ENCODE data around the gene THAP10. TPM values are rescaled to one million over a fixed set of nuclear protein-coding genes. Genes with fewer than 3 reads are reported as not detected.

Gene THAP10
- total RNA-seq, 1 donor from 2014 or later = 1.6 TPM

GRCh38 chr15:70835841-70836240, 56.4 kb downstream of the THAP10 start:
- Histone ChIP-seq H3K9ac (ENCODE audit: low read length) (no peak overlapping the region), H3K36me3 (ENCODE audit: insufficient read depth, low read length) (peaks cover 27% of the 10 kb centered on the region), H3K79me2 (ENCODE audit: insufficient read depth, low read length) (peaks cover 6% of the 10 kb centered on the region), H3K27ac (ENCODE audit: low read depth, low read length) (no peak overlapping the region), H3K4me1 (ENCODE audit: insufficient read depth, low read length) (peaks cover 13% of the 10 kb centered on the region), H3K4me2 (ENCODE audit: low read length) (no peak overlapping the region), H4K20me1 (ENCODE audit: insufficient read depth, low read length) (peaks cover 8% of the 10 kb centered on the region), H3K4me3 (ENCODE audit: insufficient read depth, low read depth, low read length) (no peak overlapping the region), H3K27me3 (ENCODE audit: insufficient read depth, low read length) (no peaks in the 10 kb centered on the region), H3K9me3 (ENCODE audit: insufficient read depth, low read depth, low read length) (no peaks in the 10 kb centered on the region), H2AFZ (ENCODE audit: low read depth, low read length) (no peak overlapping the region)
- H3K4me3 Mint-ChIP-seq (ENCODE audit: unreplicated experiment) = no peak overlapping the region
- DNase-seq (ENCODE audit: low read depth) = no peak
- TF ChIP-seq EZH2 (IDR thresholded peaks at IDR 0.05; ENCODE audit: insufficient read depth, low read length) (no peak), CTCF (IDR thresholded peaks at IDR 0.05; ENCODE audit: insufficient read depth, low read depth, low read length) (no peak)
- H3K27me3 Mint-ChIP-seq (ENCODE audit: low read depth, unreplicated experiment) = no peaks in the 10 kb centered on the region
- no peak for FAIRE-seq
- peaks cover 38% of the 10 kb centered on the region for H3K36me3 Mint-ChIP-seq (ENCODE audit: low read depth, unreplicated experiment)
- H3K4me1 Mint-ChIP-seq (ENCODE audit: low read depth, unreplicated experiment) = peaks cover 25% of the 10 kb centered on the region
- H3K27ac Mint-ChIP-seq (ENCODE audit: unreplicated experiment) = no peak overlapping the region
- no peaks in the 10 kb centered on the region for H3K9me3 Mint-ChIP-seq (ENCODE audit: unreplicated experiment)

GRCh38 chr15:70835415-70835814, 56.8 kb downstream of the THAP10 start:
- Mint-ChIP-seq H3K4me1 (ENCODE audit: low read depth, unreplicated experiment) (peaks cover 29% of the 10 kb centered on the region), H3K36me3 (ENCODE audit: low read depth, unreplicated experiment) (peaks cover 40% of the 10 kb centered on the region), H3K27me3 (ENCODE audit: low read depth, unreplicated experiment) (no peaks in the 10 kb centered on the region), H3K4me3 (ENCODE audit: unreplicated experiment) (no peak overlapping the region), H3K27ac (ENCODE audit: unreplicated experiment) (no peak overlapping the region), H3K9me3 (ENCODE audit: unreplicated experiment) (peaks cover 2% of the 10 kb centered on the region)
- no peaks in the 10 kb centered on the region for H3K9me3 ChIP-seq (ENCODE audit: insufficient read depth, low read depth, low read length)
- H3K79me2 ChIP-seq (ENCODE audit: insufficient read depth, low read length) = peaks cover 8% of the 10 kb centered on the region
- FAIRE-seq (no peak), DNase-seq (ENCODE audit: low read depth) (no peak)
- peaks cover 30% of the 10 kb centered on the region for H3K36me3 ChIP-seq (ENCODE audit: insufficient read depth, low read length)
- TF ChIP-seq CTCF (IDR thresholded peaks at IDR 0.05; ENCODE audit: insufficient read depth, low read depth, low read length) (no peak), EZH2 (IDR thresholded peaks at IDR 0.05; ENCODE audit: insufficient read depth, low read length) (no peak)
- no peak overlapping the region for H3K4me2 ChIP-seq (ENCODE audit: low read length)
- H3K4me3 ChIP-seq (ENCODE audit: insufficient read depth, low read depth, low read length) = no peak overlapping the region
- no peak overlapping the region for H3K27ac ChIP-seq (ENCODE audit: low read depth, low read length)
- no peak overlapping the region for H3K9ac ChIP-seq (ENCODE audit: low read length)
- no peak overlapping the region for H2AFZ ChIP-seq (ENCODE audit: low read depth, low read length)
- H3K27me3 ChIP-seq (ENCODE audit: insufficient read depth, low read length) = no peaks in the 10 kb centered on the region
- H3K4me1 ChIP-seq (ENCODE audit: insufficient read depth, low read length) = peaks cover 13% of the 10 kb centered on the region
- peaks cover 8% of the 10 kb centered on the region for H4K20me1 ChIP-seq (ENCODE audit: insufficient read depth, low read length)

- Histone ChIP-seq H3K9ac (ENCODE audit: low read length) (no peak overlapping the region), H4K20me1 (ENCODE audit: insufficient read depth, low read length) (peaks cover 11% of the 10 kb centered on the region), H3K4me2 (ENCODE audit: low read length) (no peak overlapping the region), H3K27ac (ENCODE audit: low read depth, low read length) (no peak overlapping the region), H3K9me3 (ENCODE audit: insufficient read depth, low read depth, low read length) (no peaks in the 10 kb centered on the region), H3K36me3 (ENCODE audit: insufficient read depth, low read length) (peaks cover 30% of the 10 kb centered on the region), H3K27me3 (ENCODE audit: insufficient read depth, low read length) (no peaks in the 10 kb centered on the region), H3K79me2 (ENCODE audit: insufficient read depth, low read length) (peaks cover 8% of the 10 kb centered on the region), H2AFZ (ENCODE audit: low read depth, low read length) (no peak overlapping the region), H3K4me1 (ENCODE audit: insufficient read depth, low read length) (peaks cover 13% of the 10 kb centered on the region), H3K4me3 (ENCODE audit: insufficient read depth, low read depth, low read length) (no peak overlapping the region)
- FAIRE-seq (no peak), DNase-seq (ENCODE audit: low read depth) (no peak)
- H3K27me3 Mint-ChIP-seq (ENCODE audit: low read depth, unreplicated experiment) = no peaks in the 10 kb centered on the region
- peaks cover 2% of the 10 kb centered on the region for H3K9me3 Mint-ChIP-seq (ENCODE audit: unreplicated experiment)
- TF ChIP-seq EZH2 (IDR thresholded peaks at IDR 0.05; ENCODE audit: insufficient read depth, low read length) (no peak), CTCF (IDR thresholded peaks at IDR 0.05; ENCODE audit: insufficient read depth, low read depth, low read length) (no peak)
- H3K4me1 Mint-ChIP-seq (ENCODE audit: low read depth, unreplicated experiment) = peaks cover 32% of the 10 kb centered on the region
- H3K27ac Mint-ChIP-seq (ENCODE audit: unreplicated experiment) = no peak overlapping the region
- H3K4me3 Mint-ChIP-seq (ENCODE audit: unreplicated experiment) = no peak overlapping the region
- H3K36me3 Mint-ChIP-seq (ENCODE audit: low read depth, unreplicated experiment) = peaks cover 41% of the 10 kb centered on the region
Measured at GRCh38 chr15:70834999-70835398, 57.2 kb downstream of the THAP10 start.
